SK-N-SH (cell line): Measurements from ENCODE around the gene TRANK1. TPM values are rescaled to one million over a fixed set of nuclear protein-coding genes. Genes with fewer than 3 reads are reported as not detected.

Experiments
- CTCF ChIA-PET: fragments of 300-600, 350-600 bp; formaldehyde crosslinking; extraction: SDS; loops from one replicate; lab custom pipeline; 2021; lab: Yijun Ruan, JAX
- POLR2A ChIA-PET: fragments of 350-600 bp; sonication (Branson Sonifier 250); formaldehyde crosslinking; extraction: SDS; loops from one replicate; lab custom pipeline; 2020; ENCODE audit warnings: antibody characterized with exemption, inconsistent platforms; lab: Yijun Ruan, JAX
- DNase-seq: peaks from one replicate; pipeline ENCODE4 v3.0.0; 2012
- H2AFZ ChIP-seq: fragments of 200-600 bp; sonication (generic); 2 replicates; pipeline ENCODE4 v1.8.1; 2016; ENCODE audit warnings: antibody characterized with exemption, mild to moderate bottlenecking, low read depth
- H3F3A ChIP-seq: fragments of 200-600 bp; sonication (generic); replicated peaks from 2 replicates; pipeline ENCODE3; 2016; ENCODE audit warnings: antibody characterized with exemption, mild to moderate bottlenecking; ENCODE audit not compliant: insufficient read depth
- H3K27ac ChIP-seq, 2 experiments: fragments of 200-500 bp in 1 of 2; fragments of 200-600 bp in 1 of 2; sonication (Bioruptor generic) in 1 of 2; sonication (generic), shearing (Covaris generic) in 1 of 2; 2 replicates each; pipeline versions ENCODE4 v1.5.1 to v1.6.1; 2014 to 2016; ENCODE audit warnings: low read depth in 2 of 2, inconsistent platforms in 1 of 2, low read length in 1 of 2, mild to moderate bottlenecking in 1 of 2, mixed read lengths in 1 of 2
- H3K27me3 ChIP-seq: fragments of 200-600 bp; sonication (generic), shearing (Covaris generic); 2 replicates; pipeline ENCODE4 v1.6.1; 2016; ENCODE audit warnings: mixed run types; ENCODE audit not compliant: insufficient read depth
- H3K36me3 ChIP-seq, 2 experiments: fragments of 200-500 bp in 1 of 2; fragments of 200-600 bp in 1 of 2; sonication (Bioruptor generic) in 1 of 2; sonication (generic) in 1 of 2; replicated peaks in 1 of 2; 2 replicates each; pipeline versions ENCODE3 to v1.5.1; 2014 to 2016; ENCODE audit warnings: low read length in 1 of 2, mild to moderate bottlenecking in 1 of 2; ENCODE audit not compliant: insufficient read depth in 2 of 2, control insufficient read depth in 1 of 2
- H3K4me1 ChIP-seq, 2 experiments: fragments of 200-500 bp in 1 of 2; fragments of 200-600 bp in 1 of 2; sonication (Bioruptor generic) in 1 of 2; sonication (generic), shearing (Covaris generic) in 1 of 2; 2 replicates each; pipeline versions ENCODE4 v1.5.1 to v1.6.1; 2014 to 2016; ENCODE audit warnings: low read depth in 1 of 2, low read length in 1 of 2, mixed run types in 1 of 2; ENCODE audit not compliant: insufficient read depth in 2 of 2, control insufficient read depth in 1 of 2
- H3K4me2 ChIP-seq: fragments of 200-600 bp; sonication (generic), shearing (Covaris generic); 2 replicates; pipeline ENCODE4 v1.6.1; 2017; ENCODE audit warnings: mixed run types
- H3K4me3 ChIP-seq, 2 experiments: fragments of 200-500 bp in 1 of 2; fragments of 200-600 bp in 1 of 2; sonication (Bioruptor generic) in 1 of 2; sonication (generic), shearing (Covaris generic) in 1 of 2; 2 replicates each; pipeline versions ENCODE4 v1.5.1 to v1.8.1; 2014 to 2016; ENCODE audit warnings: low read depth in 2 of 2, inconsistent platforms in 1 of 2, low read length in 1 of 2, mild to moderate bottlenecking in 1 of 2, mixed read lengths in 1 of 2, moderate library complexity in 1 of 2
- H3K79me2 ChIP-seq: fragments of 200-600 bp; sonication (generic); 2 replicates; pipeline ENCODE4 v1.8.1; 2017; ENCODE audit warnings: mild to moderate bottlenecking; ENCODE audit not compliant: insufficient read depth
- H3K9ac ChIP-seq: fragments of 200-600 bp; sonication (generic); 2 replicates; pipeline ENCODE4 v1.6.1; 2017; ENCODE audit warnings: mixed run types
- H3K9me2 ChIP-seq: fragments of 200-600 bp; sonication (generic); 2 replicates; pipeline ENCODE4 v1.6.1; 2017; ENCODE audit warnings: mixed run types
- H3K9me3 ChIP-seq: fragments of 200-600 bp; sonication (generic); 2 replicates; pipeline ENCODE4 v1.6.1; 2017; ENCODE audit warnings: mixed run types, mild to moderate bottlenecking, moderate library complexity
- H4K20me1 ChIP-seq: fragments of 200-600 bp; sonication (generic); 2 replicates; pipeline ENCODE4 v1.6.1; 2017; ENCODE audit warnings: mild to moderate bottlenecking, mixed run types; ENCODE audit not compliant: insufficient read depth
- FOXJ3 ChIP-seq: sonication (generic); formaldehyde crosslinking; IDR thresholded peaks from 2 replicates; pipeline ENCODE4 v1.5.1; 2020; ENCODE audit warnings: mild to moderate bottlenecking, missing genetic modification reagents
- FOXM1 ChIP-seq: IDR thresholded peaks from 2 replicates; pipeline ENCODE4 v1.4.0; 2012; ENCODE audit warnings: low read depth, mild to moderate bottlenecking
- GABPA ChIP-seq: IDR thresholded peaks from 2 replicates; pipeline ENCODE4 v1.4.0; 2012; ENCODE audit warnings: low read depth, mild to moderate bottlenecking
- GATA2 ChIP-seq: sonication (generic); formaldehyde crosslinking; IDR thresholded peaks from 2 replicates; pipeline ENCODE4 v1.5.0; 2020; ENCODE audit warnings: mild to moderate bottlenecking, missing genetic modification reagents
- MXI1 ChIP-seq: IDR thresholded peaks from 2 replicates; pipeline ENCODE4 v1.6.1; 2012; ENCODE audit warnings: mild to moderate bottlenecking, low read depth, low read length, improper control_type of control experiment
- NRF1 ChIP-seq: IDR thresholded peaks from 2 replicates; pipeline ENCODE4 v1.6.1; 2012; ENCODE audit warnings: low read depth, mild to moderate bottlenecking, low read length
- POLR2AphosphoS5 ChIP-seq: IDR thresholded peaks from 2 replicates; pipeline ENCODE4 v1.6.1; 2012; ENCODE audit warnings: low read depth, low read length
- RAD21 ChIP-seq: IDR thresholded peaks from 2 replicates; pipeline ENCODE4 v1.6.1; 2012; ENCODE audit warnings: mild to moderate bottlenecking, low read length
- REST ChIP-seq: IDR thresholded peaks from 2 replicates; pipeline ENCODE4 v1.6.1; 2012; ENCODE audit warnings: mild to moderate bottlenecking, low read depth, low read length, moderate library complexity
- RXRA ChIP-seq: IDR thresholded peaks from 2 replicates; pipeline ENCODE4 v1.4.0; 2012; ENCODE audit warnings: low read depth, mild to moderate bottlenecking, borderline replicate concordance
- ZBTB33 ChIP-seq: IDR thresholded peaks from 2 replicates; pipeline ENCODE4 v1.4.0; 2012; ENCODE audit warnings: low read depth, borderline replicate concordance
- WGBS: methylation state at CpG from one replicate; pipeline ENCODE4 v1.1.6; 2017; ENCODE audit warnings: low lambda C conversion rate; 5-methylcytosine and 5-hydroxymethylcytosine counted together
- polyA plus RNA-seq, 3 experiments: library from polyadenylated mRNA; depleted of rRNA; stranded (reverse); fragments of >200 nt; gene quantifications; 2 replicates each; pipeline ENCODE4 v1.2.3, GENCODE V29; 2012

Gene TRANK1
- polyA plus RNA-seq, 1 of the 3 experiments (the other 2 are of a cell fraction) = 0.16 TPM

DNA sequence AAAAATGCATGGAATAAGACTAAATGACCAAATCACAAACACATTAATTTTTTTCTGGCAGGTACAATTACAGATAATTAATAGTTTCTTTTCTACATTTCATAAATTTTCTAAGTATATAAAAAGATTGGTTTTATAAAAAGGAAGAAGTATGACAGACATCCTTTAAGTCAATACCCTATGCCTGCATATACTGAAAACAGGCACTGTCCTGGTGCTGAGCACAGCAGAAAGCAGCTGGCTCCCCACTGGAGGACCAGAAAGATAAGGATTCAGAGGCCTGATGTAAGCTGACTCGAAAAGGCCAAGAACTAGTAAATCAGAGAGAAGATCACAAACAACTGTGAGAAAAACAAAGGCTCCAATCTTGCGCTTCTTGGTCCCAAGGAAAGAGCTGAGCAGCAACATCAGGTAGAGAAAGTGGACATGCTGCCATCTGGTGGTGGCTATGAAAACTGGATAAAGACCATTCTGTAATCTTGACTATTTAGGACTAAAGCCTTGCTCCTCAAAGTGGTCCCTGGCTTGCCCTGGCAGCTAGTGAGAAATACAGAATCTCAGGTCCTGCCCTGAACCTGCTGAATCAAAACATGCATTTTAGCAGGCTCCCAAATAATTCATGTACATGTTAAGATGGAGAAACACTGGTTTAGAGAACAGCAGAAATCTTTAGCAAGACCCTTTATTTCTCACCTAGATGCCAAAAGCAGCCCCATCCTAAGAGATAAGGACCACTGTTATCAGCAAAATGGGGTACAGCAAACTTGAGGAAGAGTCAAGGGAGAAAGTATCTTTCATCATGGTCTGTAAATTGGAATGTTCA is 76.0 kb downstream of the TRANK1 start (continued):
- TF ChIP-seq REST (no peak), GATA2 (no peak), NRF1 (no peak), POLR2AphosphoS5 (no peak), FOXM1 (no peak), RXRA (no peak), GABPA (no peak)

GRCh38 chr3:36867810-36868209 is 77.0 kb downstream of the TRANK1 start:
- Histone ChIP-seq H3K4me2 (no peak overlapping the region), H3K4me1 (peaks cover 0 to 9% of the 10 kb centered on the region in 2 experiments; a peak in 2 of 4 replicates), H4K20me1 (no peaks in the 10 kb centered on the region), H3K27me3 (peaks cover 4% of the 10 kb centered on the region; the same call in 1 of the 2 replicates), H3K9me3 (no peaks in the 10 kb centered on the region), H3F3A (no peaks in the 10 kb centered on the region), H3K4me3 (no peak overlapping the region), H3K36me3 (no peaks in the 10 kb centered on the region), H2AFZ (no peak overlapping the region), H3K27ac (no peak overlapping the region), H3K79me2 (no peaks in the 10 kb centered on the region), H3K9ac (no peak overlapping the region), H3K9me2 (no peaks in the 10 kb centered on the region)
- DNase-seq = no peak
- ChIA-PET POLR2A (no interaction called here), CTCF (interaction anchor here (0.7 to 7.4 kb wide), 26 partner anchors 9 to 902 kb away, joined by 3 to 182 read pairs (median 7); no protein-coding TSS in a partner anchor)
- TF ChIP-seq FOXJ3 (CRISPR knock-in tag) (no peak), RAD21 (no peak), ZBTB33 (no peak), MXI1 (no peak)
- 72% methylated on average over 7 of the region's 7 CpGs for WGBS
